RPMI7951 (cell line): Measurements from ENCODE around the gene NLGN1. TPM values are rescaled to one million over a fixed set of nuclear protein-coding genes. Genes with fewer than 3 reads are reported as not detected.

Source experiments
- DNase-seq: peaks from one replicate; pipeline ENCODE4 v3.0.0-alpha.2; 2012; ENCODE audit warnings: low read depth
- total RNA-seq: library from RNA; depleted of rRNA; stranded (reverse); fragments of >200 nt; shearing (Covaris generic); gene quantifications from 2 replicates; pipeline ENCODE4 v1.2.3, GENCODE V29; 2014

Gene NLGN1
- total RNA-seq, 1 experiment from 2014 or later, result 0.48 TPM

GRCh38 chr3:173838644-173839043 lies 441.1 kb downstream of the NLGN1 start:
- DNase-seq, result no peak

- DNase-seq, result no peak
Measured at GRCh38 chr3:173839859-173840258, 442.3 kb downstream of the NLGN1 start.

GRCh38 chr3:173841334-173841733 lies 443.8 kb downstream of the NLGN1 start:
- DNase-seq, result no peak

GRCh38 chr3:173843060-173843459 lies 445.5 kb downstream of the NLGN1 start:
- DNase-seq, result no peak

GRCh38 chr3:173846584-173846983 lies 449.0 kb downstream of the NLGN1 start:
- DNase-seq, result no peak

GRCh38 chr3:173849489-173849888 lies 451.9 kb downstream of the NLGN1 start:
- no peak for DNase-seq

- DNase-seq, result no peak
Measured at GRCh38 chr3:173857154-173857553, 459.6 kb downstream of the NLGN1 start.

- DNase-seq, result no peak
Measured at GRCh38 chr3:173862701-173863100, 465.2 kb downstream of the NLGN1 start.

- DNase-seq, result no peak
Measured at GRCh38 chr3:173863551-173863950, 466.0 kb downstream of the NLGN1 start.

GRCh38 chr3:173865900-173866498 lies 468.5 kb downstream of the NLGN1 start:
- no peak for DNase-seq

GRCh38 chr3:173869766-173870165 lies 472.2 kb downstream of the NLGN1 start:
- DNase-seq, result no peak

- DNase-seq, result no peak
Measured at GRCh38 chr3:173870976-173871375, 473.4 kb downstream of the NLGN1 start.

GRCh38 chr3:173875790-173876189 lies 478.2 kb downstream of the NLGN1 start:
- DNase-seq, result no peak

- no peak for DNase-seq
Measured at GRCh38 chr3:173876476-173876875, 478.9 kb downstream of the NLGN1 start.

GRCh38 chr3:173887888-173888287 lies 490.3 kb downstream of the NLGN1 start:
- DNase-seq, result no peak

GRCh38 chr3:173889596-173889995 lies 492.1 kb downstream of the NLGN1 start:
- DNase-seq, result no peak

- no peak for DNase-seq
Measured at GRCh38 chr3:173890091-173890490, 492.5 kb downstream of the NLGN1 start.

- DNase-seq, result no peak
Measured at GRCh38 chr3:173891272-173892100, 493.9 kb downstream of the NLGN1 start.

- no peak for DNase-seq
Measured at GRCh38 chr3:173892547-173892946, 495.0 kb downstream of the NLGN1 start.

- DNase-seq, result no peak
Measured at GRCh38 chr3:173893066-173893465, 495.5 kb downstream of the NLGN1 start.

- DNase-seq, result no peak
Measured at GRCh38 chr3:173893835-173894234, 496.3 kb downstream of the NLGN1 start.

GRCh38 chr3:173897631-173898030 lies 500.1 kb downstream of the NLGN1 start:
- no peak for DNase-seq

GRCh38 chr3:173901649-173902048 lies 504.1 kb downstream of the NLGN1 start:
- DNase-seq, result no peak
